K562 (cell line): ENCODE measurements around the gene MYO9A. TPM values are rescaled to one million over a fixed set of nuclear protein-coding genes. Genes with fewer than 3 reads are reported as not detected.

Experiments used
- ATAC-seq: fragments of 200-7000 bp; cut with Tn5 transposase; 3 replicates; pipeline ENCODE4 v1.9.1; 2020; ENCODE audit warnings: moderate library complexity
- BruUV-seq: library from RNA; stranded (reverse); fragments of 400-500 nt; replicated peaks from 2 replicates; lab custom pipeline; 2021; lab: Mats Ljungman, UMichigan
- CTCF ChIA-PET: fragments of 300-600 bp; formaldehyde crosslinking; extraction: SDS; loops from one replicate; lab custom pipeline; 2021; ENCODE audit warnings: low intra/inter-chr PET ratio; lab: Yijun Ruan, JAX
- POLR2A ChIA-PET: fragments of 300-600, 350-650 bp; sonication (Branson Sonifier 250); formaldehyde crosslinking; extraction: SDS; loops from one replicate; lab custom pipeline; 2021; ENCODE audit warnings: antibody characterized with exemption, inconsistent platforms; lab: Yijun Ruan, JAX
- DNase-seq, 4 experiments: peaks; one replicate each; pipeline versions ENCODE4 v3.0.0 to v3.0.0-alpha.2; 2011 to 2018; ENCODE audit warnings: low spot score in 3 of 4, mixed read lengths in 3 of 4; ENCODE audit errors: extremely low read depth in 1 of 4
- FAIRE-seq: peaks from 2 replicates; lab custom pipeline; 2011; peaks lifted over from hg19 to GRCh38; lab: Jason Lieb, UNC
- H2AFZ ChIP-seq: 2 replicates; pipeline ENCODE4 v1.6.0; 2011; ENCODE audit warnings: low read depth, low read length, control low read depth, inconsistent platforms
- H3K27ac ChIP-seq: fragments of 200-600 bp; 3 replicates; pipeline ENCODE4 v1.8.0; 2011; ENCODE audit warnings: low read depth, mild to moderate bottlenecking, control low read depth, inconsistent platforms, low read length, moderate library complexity, mixed read lengths; ENCODE audit errors: extremely low read depth
- H3K27me3 ChIP-seq, 2 experiments: fragments of 300-600 bp in 1 of 2; 2 replicates in 1 of 2; 3 replicates in 1 of 2; pipeline versions ENCODE4 v1.6.0 to v1.8.0; 2011; ENCODE audit warnings: inconsistent platforms in 2 of 2, low read length in 2 of 2, mild to moderate bottlenecking in 1 of 2, mixed read lengths in 1 of 2, moderate library complexity in 1 of 2; ENCODE audit not compliant: control insufficient read depth in 2 of 2, insufficient read depth in 2 of 2
- H3K36me3 ChIP-seq: fragments of 300-600 bp; 3 replicates; pipeline ENCODE4 v1.8.0; 2011; ENCODE audit warnings: mild to moderate bottlenecking, low read length, inconsistent platforms; ENCODE audit not compliant: control insufficient read depth, insufficient read depth
- H3K4me1 ChIP-seq, 2 experiments: fragments of 200-600 bp in 1 of 2; replicated peaks in 1 of 2; 2 replicates in 1 of 2; 3 replicates in 1 of 2; pipeline versions ENCODE4 v1.5.1 to v1.8.0; 2011; ENCODE audit warnings: inconsistent platforms in 2 of 2, low read length in 2 of 2, mild to moderate bottlenecking in 1 of 2, mixed read lengths in 1 of 2, moderate library complexity in 1 of 2; ENCODE audit not compliant: control insufficient read depth in 2 of 2, insufficient read depth in 2 of 2
- H3K4me2 ChIP-seq: 2 replicates; pipeline ENCODE4 v1.6.1; 2011; ENCODE audit warnings: low read length, control low read depth, inconsistent platforms, mixed read lengths; ENCODE audit not compliant: insufficient read depth
- H3K4me3 ChIP-seq: fragments of 200-600 bp; sonication (generic), shearing (Covaris generic); 2 replicates; pipeline ENCODE4 v1.5.1; 2016; ENCODE audit warnings: control low read depth, inconsistent platforms
- H3K79me2 ChIP-seq: fragments of 200-600 bp; 3 replicates; pipeline ENCODE4 v1.8.0; 2011; ENCODE audit warnings: low read length, inconsistent platforms; ENCODE audit not compliant: control insufficient read depth, insufficient read depth
- H3K9ac ChIP-seq, 2 experiments: 2 replicates each; pipeline versions ENCODE4 v1.6.0 to v1.6.1; 2011; ENCODE audit warnings: low read depth in 2 of 2, low read length in 2 of 2, control low read depth in 1 of 2, inconsistent platforms in 1 of 2, mild to moderate bottlenecking in 1 of 2, mixed read lengths in 1 of 2; ENCODE audit not compliant: insufficient read depth in 1 of 2
- H3K9me1 ChIP-seq: one replicate; pipeline ENCODE4 v1.6.0; 2011; ENCODE audit warnings: inconsistent platforms, mild to moderate bottlenecking, low read length, moderate library complexity; ENCODE audit not compliant: control insufficient read depth, insufficient read depth
- H3K9me3 ChIP-seq: replicated peaks from 2 replicates; pipeline ENCODE4 v1.5.1; 2011; ENCODE audit warnings: low read depth, low read length, inconsistent platforms; ENCODE audit not compliant: control insufficient read depth, insufficient read depth
- H4K20me1 ChIP-seq: replicated peaks from 2 replicates; pipeline ENCODE4 v1.6.1; 2011; ENCODE audit warnings: low read length, inconsistent platforms, mixed read lengths; ENCODE audit not compliant: control insufficient read depth, insufficient read depth
- NFYB ChIP-seq: IDR thresholded peaks from 2 replicates; pipeline ENCODE4 v1.6.1; 2011; ENCODE audit warnings: mild to moderate bottlenecking, moderate library complexity; ENCODE audit not compliant: insufficient read length; ENCODE audit errors: extremely low read depth
- PHF21A ChIP-seq: fragments of 450-650 bp; IDR thresholded peaks from 2 replicates; pipeline ENCODE4 v1.6.1; 2017; ENCODE audit warnings: low read depth, borderline replicate concordance
- RCOR1 ChIP-seq, 2 experiments: IDR thresholded peaks; 2 replicates each; pipeline ENCODE4 v1.6.1; 2012; ENCODE audit warnings: low read depth in 2 of 2, low read length in 2 of 2, borderline replicate concordance in 1 of 2, improper control_type of control experiment in 1 of 2
- ZBTB17 ChIP-seq: fragments of 450-650 bp; formaldehyde crosslinking; IDR thresholded peaks from 2 replicates; pipeline ENCODE4 v1.4.0; 2020; ENCODE audit warnings: mild to moderate bottlenecking
- ZNF24 ChIP-seq: fragments of 450-650 bp; IDR thresholded peaks from 2 replicates; pipeline ENCODE4 v1.6.1; 2016
- ZNF316 ChIP-seq: fragments of 450-650 bp; IDR thresholded peaks from 2 replicates; pipeline ENCODE4 v1.6.1; 2016
- WGBS: fragments of 100-300 bp; shearing (Covaris generic); methylation state at CpG from one replicate; pipeline ENCODE4 v1.1.6; 2016; ENCODE audit warnings: low coverage, mixed read lengths; ENCODE audit not compliant: insufficient coverage; ENCODE audit errors: missing lambda C conversion rate; 5-methylcytosine and 5-hydroxymethylcytosine counted together
- in situ Hi-C: fragments of 300-500 bp; cut with MboI; formaldehyde crosslinking; loops from 4 replicates; pipeline ENCODE4 v1.15.0; 2018; ENCODE audit warnings: inconsistent platforms, mixed read lengths
- intact Hi-C: fragments of 100-400 bp; cut with micrococcal nuclease; formaldehyde crosslinking; loops from 2 replicates; pipeline ENCODE4 v1.14.2; 2022
- polyA plus RNA-seq, 8 experiments: library from polyadenylated mRNA; depleted of rRNA in 4 of 8; stranded (reverse) in 5 of 8; unstranded in 3 of 8; fragments of >200 nt; fragmentation: Nextera tagmentation in 2 of 8; fragmentation: Illumina TruSeq in 1 of 8; extraction: Ambion mirVana in 2 of 8; extraction: Trizol in 1 of 8; gene quantifications; 2 replicates each; pipeline versions ENCODE4 v1.2.1 to v1.2.3, GENCODE V29; 2011 to 2014; ENCODE audit warnings: inconsistent platforms in 1 of 8, missing spikeins in 1 of 8
- total RNA-seq, 7 experiments: library from RNA; depleted of rRNA in 6 of 7; stranded (reverse); fragments of >200 nt in 6 of 7; fragmentation: Illumina TruSeq in 2 of 7; extraction: Trizol in 2 of 7; gene quantifications; 2 replicates each; pipeline versions ENCODE4 v1.2.1 to v1.2.3, GENCODE V29; 2011 to 2021; ENCODE audit warnings: low replicate concordance in 1 of 7

MYO9A gene
- total and polyA plus RNA-seq, 9 of the 15 experiments (the other 6 are each of a cell fraction or from before 2014, with no cell fraction given): 1.9 to 15.4 (median 5.8) TPM

GRCh38 chr15:71801935-71802655, 315.9 kb downstream of the MYO9A start:
- BruUV-seq: no TSS peak
- FAIRE-seq: no peak
- H3K79me2 ChIP-seq: no peaks in the 10 kb centered on the region
- no peaks in the 10 kb centered on the region; the same call in 1 of the 2 replicates for H4K20me1 ChIP-seq
- intact Hi-C loops (loop anchor here (1.0 to 10.0 kb wide), 4 partner anchors 57 to 417 kb away; no protein-coding TSS in a partner anchor), in situ Hi-C loops (loop anchor here (5.0 kb wide), 1 partner anchor 55 kb away; no protein-coding TSS in a partner anchor)
- no peak overlapping the region for H3K27ac ChIP-seq
- DNase-seq: no peak
- no peak overlapping the region for H3K4me2 ChIP-seq
- no peak overlapping the region for H3K9ac ChIP-seq
- ATAC-seq: peak; percentile 69
- no peaks in the 10 kb centered on the region for H3K9me1 ChIP-seq
- no peaks in the 10 kb centered on the region for H3K9me3 ChIP-seq
- POLR2A ChIA-PET: interaction anchor here (0.7 to 0.9 kb wide), 2 partner anchors 11 to 18 kb away, joined by 3 to 6 read pairs; no protein-coding TSS in a partner anchor
- no peaks in the 10 kb centered on the region for H3K36me3 ChIP-seq
- no peak overlapping the region for H2AFZ ChIP-seq
- TF ChIP-seq ZNF316 (0 out of 2 replicates have a peak, but pooled peaks have one; percentile 9), NFYB (peak; percentile 82), PHF21A (peak; percentile 39; the same call in 1 of the 2 replicates), ZBTB17 (CRISPR knock-in tag) (no peak), RCOR1 (IDR thresholded peaks at IDR 0.05; ENCODE audit: borderline replicate concordance in 1 of 2, low read depth in 2 of 2, low read length in 2 of 2) (peak in 1 of 2 experiments; percentile 19; a peak in 1 of 4 replicates), ZNF24 (no peak)
- CTCF ChIA-PET: interaction anchor here (1.6 to 2.1 kb wide), 2 partner anchors 58 to 354 kb away, joined by 14 to 23 read pairs; no protein-coding TSS in a partner anchor
- 43% methylated on average over 24 of the region's 24 CpGs for whole genome bisulfite sequencing
- H3K27me3 ChIP-seq: peaks cover 6 to 34% of the 10 kb centered on the region in 2 experiments; a peak in 4 of 5 replicates
- H3K4me1 ChIP-seq: peaks cover 0 to 10% of the 10 kb centered on the region in 2 experiments; a peak in 2 of 5 replicates
- H3K4me3 ChIP-seq: no peak overlapping the region
